Cerebellar nuclear complex (tissue), 1 donor: ENCODE results near the gene RTF1.
"Not testable (repeated sequence)": the region's sequence is repeated elsewhere in the genome, so short reads cannot be mapped to it uniquely, and the experiment has no call there.

Experiments used
- DNase-seq, 2 experiments: peaks; one replicate each; lab custom pipeline; 2025; lab: John Stamatoyannopoulos, UW

The RTF1 gene

DNA sequence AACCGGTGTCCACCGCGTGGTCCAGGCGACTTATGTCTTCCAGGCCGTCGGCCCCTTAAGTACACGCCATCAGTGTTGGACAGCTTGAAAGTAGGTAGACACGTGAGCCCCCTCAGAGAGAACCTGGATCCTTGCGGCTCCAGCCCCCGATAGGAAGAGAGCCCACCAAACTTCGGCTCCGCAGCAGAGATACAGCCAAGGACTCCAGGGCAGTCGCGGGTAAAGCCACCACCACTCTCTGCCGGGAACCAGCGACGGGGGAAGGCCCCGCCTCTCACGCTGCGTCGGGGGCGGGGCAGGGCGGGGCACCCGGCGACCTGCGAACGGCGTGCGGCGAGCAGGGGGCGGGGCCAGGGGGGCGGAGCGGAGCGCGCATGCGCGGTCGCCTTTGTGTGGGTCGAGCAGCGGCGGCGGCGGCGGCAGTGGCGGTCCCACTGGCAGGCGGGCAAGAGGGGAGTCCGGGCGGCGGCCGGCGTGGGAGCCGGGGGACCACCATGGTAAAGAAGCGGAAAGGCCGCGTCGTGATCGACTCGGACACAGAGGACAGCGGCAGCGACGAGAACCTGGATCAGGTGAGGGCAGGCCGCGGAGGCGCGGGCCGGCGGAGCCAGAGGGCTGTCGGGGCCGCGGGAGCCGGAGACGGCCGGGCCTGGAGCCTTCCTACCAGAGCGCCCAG is at the start of gene RTF1:
Gene RTF1 (plus strand): TSS at position 354 of the 676 bp plus-strand sequence. CDS start 21 bp downstream, at position 375.
- peak; percentile 67 to 81 for DNase-seq

DNA sequence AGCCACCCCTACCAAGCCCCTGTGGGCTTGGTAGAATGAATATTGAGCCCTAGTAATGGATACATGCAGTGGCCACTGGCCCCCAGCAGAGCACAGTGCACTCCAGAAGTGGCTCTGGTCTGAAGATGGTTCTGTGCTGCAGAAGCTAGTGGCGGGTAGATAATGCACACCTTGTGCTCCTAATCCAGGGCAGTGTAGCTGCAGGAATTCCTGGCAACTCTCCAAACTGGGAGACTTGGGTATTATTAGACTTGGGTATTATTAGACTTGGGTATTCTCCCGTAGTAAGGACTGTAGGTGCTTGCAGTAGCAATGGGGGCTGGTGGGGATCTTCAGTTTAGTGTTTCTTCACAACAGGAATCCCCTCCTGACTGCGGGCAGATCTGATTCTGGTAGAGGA is 49.5 kb upstream of the RTF1 start:
- no peak for DNase-seq

DNA sequence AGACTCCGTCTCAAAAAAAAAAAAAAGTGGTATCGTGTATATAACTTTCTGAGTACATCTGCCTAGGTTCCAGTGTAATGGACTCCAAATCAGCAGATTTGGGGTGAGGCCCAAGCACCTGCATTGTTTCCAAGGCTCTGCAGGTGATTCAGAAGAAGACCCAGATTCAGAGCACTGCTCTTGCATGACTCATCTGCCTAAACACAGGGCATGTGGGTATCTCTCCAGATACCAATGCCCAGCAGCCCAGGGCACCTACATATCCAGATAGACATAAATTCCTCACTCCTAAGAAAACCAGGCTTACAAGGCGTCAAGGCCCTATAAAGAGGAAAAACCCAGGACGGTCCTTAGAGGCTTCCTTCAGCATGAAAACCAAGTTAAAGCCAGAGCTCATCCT is 38.9 kb upstream of the RTF1 start:
- no peak for DNase-seq

DNA sequence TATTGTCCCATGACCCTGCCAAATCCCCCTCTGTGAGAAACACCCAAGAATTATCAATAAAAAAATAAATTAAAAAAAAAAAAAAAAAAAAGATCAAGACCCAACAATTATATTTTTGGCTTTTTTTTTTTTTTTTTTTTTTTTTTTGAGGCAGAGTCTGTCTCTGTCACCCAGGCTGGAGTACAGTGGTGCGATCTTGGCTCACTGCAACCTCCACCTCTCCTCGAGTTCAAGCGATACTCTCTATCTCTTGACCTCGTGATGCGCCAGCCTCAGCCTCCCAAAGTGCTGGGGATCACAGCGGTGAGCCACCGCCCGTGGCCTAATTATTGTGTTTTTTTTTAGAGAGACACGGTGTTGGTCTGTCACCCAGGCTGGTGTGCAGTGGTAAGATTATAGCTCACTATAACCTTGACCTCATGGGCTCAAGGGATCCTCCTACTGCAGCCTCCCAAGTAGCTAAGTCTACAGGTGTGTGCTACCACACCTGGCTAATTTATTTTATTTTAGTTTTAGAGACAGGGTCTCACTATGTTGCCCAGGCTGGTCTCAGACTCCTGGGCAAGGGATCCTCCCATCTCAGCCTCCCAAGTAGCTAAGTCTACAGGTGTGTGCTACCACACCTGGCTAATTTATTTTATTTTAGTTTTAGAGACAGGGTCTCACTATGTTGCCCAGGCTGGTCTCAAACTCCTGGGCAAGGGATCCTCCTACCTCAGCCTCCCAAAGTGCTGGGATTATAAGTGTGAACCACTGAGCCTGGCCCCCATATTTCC is 32.7 kb upstream of the RTF1 start:
- not testable (repeated sequence) for DNase-seq

DNA sequence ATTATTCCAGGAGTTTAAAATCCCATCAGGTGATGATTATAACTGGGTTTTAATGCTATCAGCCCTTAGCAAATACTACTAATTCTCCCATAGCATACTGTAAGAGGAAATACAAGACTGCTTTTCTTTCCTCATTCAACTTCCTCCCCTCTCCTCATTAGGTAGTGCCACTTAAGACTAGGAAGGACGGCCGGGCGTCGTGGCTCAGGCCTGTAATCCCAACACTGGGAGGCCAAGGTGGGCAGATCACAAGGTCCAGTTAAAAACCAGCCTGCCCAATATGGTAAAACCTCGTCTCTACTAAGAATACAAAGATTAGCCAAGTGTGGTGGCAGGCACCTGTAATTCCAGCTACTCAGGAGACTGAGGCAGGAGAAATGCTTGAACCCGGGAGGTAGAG is 29.2 kb upstream of the RTF1 start:
- DNase-seq = no peak

DNA sequence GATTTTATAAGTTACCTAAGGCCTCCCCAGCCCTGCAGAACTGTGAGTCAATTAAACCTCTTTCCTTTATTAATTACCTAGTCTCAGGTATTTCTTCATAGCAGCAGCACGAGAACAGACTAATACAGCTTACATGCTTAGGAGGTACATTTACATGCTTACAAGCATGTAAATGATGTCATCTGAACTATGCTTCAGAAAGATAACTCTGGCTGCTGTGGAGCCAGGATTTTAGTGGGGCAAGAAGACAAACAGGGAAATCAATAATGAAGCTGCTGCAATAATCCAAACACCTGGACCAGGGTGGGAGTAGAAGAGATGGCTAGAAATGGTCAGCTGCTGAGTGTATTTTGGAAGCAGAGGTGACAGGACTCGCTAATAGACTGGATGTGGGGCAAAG is 24.2 kb upstream of the RTF1 start:
- no peak for DNase-seq

DNA sequence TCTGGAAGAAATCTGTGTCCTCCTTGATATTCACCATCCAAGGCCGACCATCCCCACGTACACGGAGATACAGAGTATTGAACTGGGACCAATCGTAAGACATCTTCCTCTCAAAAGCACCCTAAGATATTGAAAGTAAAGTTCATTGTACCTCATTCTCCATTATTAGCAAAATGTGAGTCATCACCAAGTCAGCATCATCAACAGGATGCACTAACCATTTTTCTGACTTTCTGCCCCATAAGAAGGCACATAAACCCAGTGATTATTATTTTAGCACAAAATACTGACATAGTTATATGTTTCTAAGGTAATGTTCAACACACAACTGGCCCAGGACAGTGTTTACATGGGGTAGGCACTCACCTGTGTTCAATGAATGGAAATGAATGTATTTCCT is 22.0 kb upstream of the RTF1 start:
- DNase-seq = no peak

DNA sequence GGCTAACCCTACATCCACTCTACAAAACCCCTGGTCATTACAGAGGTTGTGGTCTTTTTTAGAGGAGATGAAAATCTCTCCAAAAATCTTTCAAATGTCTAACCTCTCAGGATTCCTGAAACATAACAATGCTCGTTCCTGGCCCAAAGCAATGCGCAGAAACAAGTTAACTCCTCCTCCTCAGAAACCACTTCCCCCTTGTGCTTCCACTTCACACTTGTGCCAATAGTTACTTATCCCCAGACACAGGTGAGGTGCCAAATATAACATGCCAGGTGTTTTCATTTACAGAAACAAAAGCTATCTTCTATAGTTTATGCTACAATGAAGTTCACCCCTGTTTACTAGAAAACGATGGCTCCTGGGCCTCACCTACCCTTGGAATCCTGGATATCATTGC is 20.8 kb upstream of the RTF1 start:
- no peak for DNase-seq

DNA sequence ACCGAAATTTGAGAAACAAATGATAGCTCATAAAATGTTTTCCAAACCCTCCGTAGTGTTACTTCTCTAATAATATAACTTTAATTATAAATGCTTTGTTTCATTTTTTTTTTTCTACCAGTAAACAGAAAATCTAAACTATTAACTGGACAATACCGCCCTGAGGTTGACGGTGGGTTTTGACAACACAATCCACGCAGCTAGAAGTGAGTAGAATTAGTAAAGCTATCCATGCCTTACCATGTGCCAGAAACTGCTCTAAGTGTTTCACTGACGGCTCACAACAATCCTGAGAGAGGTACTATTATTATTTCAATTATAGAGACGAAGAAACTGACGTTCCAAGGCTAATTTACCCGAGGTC is 15.0 kb upstream of the RTF1 start:
- no peak for DNase-seq

DNA sequence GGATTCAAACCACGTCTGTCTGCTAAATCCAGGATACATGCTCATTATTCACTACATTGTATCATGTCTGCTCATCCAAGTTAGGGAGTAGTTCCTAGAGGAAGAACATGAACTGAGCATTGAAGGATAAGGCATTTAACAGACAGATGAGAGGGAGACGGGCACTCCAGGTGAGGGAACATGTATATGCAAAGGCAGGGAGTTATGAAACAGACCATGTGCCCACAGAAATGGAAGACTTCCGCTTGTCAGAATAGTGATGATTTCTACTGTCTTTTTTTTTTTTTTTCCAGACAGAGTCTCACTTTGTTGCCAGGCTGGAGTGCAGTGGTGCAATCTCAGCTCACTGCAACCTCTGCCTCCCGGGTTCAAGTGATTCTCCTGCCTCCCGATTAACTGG is 9.6 kb upstream of the RTF1 start:
- DNase-seq = no peak

DNA sequence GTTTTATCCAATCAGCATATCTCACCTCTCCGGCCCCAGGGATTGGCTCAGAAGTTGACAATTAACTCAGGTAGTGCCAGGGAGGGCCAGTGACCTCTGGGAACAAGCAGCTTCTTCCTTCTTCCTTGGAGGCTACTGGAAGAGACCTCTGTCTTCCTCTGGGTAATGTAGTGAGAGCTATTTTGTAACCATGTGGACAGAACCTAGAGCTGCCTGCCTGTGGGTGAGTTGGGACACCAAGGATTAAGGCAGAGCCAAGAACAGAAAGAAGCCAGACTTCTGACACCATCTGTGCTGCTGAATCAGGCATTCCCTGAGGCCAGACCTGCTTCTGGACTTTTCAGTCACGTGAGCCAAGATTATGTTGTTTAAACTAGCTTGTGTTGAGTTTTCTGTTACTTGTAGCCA is 8.7 kb upstream of the RTF1 start:
- DNase-seq = no peak

DNA sequence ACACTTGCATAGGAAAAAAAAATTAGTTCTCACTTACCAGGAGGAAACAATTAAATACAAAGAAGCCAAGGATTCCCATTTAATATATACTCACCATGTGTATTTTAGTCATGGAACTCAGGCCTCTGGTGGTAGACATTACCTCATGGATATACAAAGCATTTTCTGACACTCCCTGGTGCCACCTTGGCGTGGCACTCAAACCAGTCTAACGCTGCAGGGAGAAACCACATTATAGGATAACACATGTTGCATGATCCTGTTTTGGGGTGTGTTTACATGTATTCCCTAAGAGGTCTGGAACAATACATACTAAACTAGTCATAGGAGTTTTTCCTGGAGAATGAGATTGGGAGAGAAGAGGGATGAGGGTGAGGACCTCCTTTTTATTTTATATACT is 5.9 kb upstream of the RTF1 start:
- DNase-seq = no peak

DNA sequence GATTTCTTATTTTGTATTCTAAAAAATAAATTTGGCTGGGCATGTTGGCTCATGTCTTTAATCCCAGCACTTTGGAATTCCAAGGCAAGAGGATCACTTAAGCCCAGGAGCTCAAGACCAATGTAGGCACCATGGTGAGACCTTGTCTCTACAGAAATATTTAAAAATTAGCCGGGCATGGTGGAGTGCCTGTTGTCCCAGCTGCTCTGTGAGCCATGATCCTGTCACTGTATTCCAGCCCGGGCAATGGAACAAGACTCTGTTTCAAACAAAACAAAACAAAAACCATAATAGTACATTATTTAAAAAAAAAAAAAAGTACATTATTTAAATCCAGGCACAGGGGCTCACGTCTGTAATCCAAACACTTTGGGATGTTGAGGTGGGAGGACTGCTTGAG is 5.5 kb upstream of the RTF1 start:
- DNase-seq = no peak

DNA sequence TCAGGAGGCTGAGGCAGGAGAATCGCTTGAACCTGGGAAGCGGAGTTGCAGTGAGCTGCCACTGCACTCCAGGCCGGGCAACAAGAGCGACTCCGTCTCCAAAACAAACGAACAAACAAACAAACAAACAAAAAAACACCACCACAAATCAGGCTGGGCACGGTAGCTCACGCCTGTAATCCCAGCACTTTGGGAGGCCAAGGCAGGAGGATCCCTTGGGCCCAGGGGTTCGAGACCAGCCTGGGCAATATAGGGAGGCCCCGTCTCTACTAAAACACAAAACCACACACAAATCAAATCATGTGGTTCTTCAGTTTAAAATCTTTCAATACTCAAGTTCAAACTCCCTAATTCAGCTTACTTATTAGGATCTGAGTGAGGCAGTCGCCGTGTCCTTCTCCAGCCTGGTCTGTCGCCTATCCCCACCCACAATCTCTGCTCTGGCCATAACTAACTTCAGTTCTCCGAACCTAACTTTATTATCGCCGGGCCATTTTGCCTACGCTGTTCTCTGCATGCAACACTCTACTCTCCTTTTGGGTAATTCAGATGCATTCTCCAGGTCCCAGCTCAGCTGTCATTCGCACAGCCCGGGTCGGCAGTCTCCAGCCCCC is 660 bp upstream of the RTF1 start:
- no peak for DNase-seq

DNA sequence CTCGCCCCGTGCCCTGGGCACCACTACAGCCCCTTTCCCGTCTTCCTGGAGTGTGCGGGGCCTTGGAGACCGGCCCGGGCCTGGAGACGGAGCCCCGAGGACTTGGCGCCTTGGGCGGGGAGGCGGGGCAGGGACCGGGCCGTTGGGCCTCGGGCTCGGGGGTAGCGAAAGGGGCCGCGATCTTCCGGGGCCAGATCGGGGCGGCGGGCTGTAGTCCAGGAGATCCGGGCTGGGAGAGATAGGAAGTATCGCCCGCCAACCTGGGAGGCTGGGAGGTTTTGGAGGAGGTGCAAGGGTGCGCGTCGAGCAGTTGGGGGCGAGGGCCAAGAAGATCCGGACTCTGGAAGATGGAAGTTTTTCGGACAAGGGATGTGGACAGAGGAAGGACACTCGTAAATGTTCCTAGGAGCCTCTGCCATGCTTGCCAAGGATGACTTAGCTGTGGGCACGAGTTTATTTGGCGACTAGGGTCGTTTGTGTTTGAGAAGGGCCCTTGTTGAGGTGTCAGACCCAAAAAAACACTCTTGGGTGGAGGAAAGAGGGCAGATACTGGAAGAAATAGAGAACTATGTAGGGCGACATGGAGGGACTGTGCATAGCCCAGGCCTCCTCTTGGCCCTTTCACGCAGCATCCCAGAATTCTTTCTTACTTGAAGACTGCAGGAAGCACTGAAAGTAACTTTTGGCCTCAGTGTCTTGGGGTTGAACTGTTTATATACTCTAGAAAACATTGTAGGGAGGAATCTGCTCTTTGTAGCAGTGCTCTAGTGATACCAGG is 712 bp downstream of the RTF1 start:
- DNase-seq = no peak

DNA sequence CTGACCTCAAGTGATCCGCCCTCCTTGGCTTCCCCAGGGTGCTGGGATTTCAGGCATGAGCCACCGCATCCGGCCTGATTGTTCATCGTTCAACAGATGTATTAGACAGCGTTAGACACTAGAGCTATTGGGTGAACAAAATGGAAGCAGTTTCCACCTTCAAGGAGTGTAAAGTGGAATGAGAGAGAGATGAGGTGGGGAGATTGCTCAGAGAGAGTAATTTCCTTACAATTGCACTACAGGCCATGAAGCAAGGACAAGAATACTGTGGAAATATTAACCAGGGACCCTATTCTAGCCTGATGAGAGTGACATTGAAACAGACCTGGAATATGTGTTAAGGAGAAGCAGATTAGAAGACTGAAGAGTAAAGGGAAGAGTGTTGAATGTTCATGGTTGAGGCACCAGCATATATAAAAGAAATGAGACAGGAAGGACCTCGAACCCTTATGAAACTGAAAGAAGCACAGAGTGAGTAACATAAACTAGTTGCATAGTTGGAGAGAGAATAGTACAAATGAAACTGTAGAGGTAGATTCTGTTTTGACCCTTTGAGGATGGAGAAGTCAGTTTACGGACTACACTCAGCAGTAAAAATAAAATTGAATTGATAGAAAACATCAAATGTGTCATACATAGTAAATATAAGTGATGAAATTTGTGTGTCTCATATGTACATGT is 7.2 kb downstream of the RTF1 start:
- DNase-seq = no peak

DNA sequence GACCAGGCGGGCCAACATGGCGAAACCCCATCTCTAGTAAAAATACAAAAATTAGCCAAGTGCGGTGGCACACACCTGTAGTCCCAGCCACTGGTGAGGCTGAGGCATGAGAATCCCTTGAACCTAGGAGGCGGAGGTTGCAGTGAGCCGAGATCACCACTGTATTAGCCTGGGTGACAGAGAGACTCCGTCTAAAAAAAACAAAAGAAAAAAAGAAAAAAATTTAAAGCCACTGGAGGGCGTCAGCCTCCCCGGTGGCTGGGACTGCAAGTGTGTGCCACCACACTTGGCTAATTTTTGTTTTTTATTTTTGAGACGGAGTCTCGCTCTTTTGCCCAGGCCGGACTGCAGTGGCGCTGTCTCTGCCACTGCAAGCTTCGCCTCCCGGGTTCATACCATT is 7.9 kb downstream of the RTF1 start:
- DNase-seq = no peak

DNA sequence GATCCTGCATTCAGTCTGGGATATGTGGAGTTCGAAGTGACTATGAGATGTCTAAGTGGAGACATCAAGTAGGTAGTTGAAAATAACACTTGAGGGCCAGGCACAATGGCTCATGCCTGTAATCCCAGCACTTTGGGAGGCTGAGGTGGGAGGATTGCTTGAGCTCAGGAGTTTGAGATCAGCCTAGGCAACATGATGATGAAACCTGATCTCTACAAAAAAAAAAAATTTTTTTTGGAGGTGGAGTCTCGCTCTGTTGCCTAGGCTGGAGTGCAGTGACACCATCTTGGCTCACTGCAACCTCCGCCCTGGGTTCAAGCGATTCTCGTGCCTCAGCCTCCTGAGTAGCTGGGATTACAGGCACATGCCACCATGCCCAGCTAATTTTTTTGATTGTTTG is 9.0 kb downstream of the RTF1 start:
- not testable (repeated sequence) for DNase-seq

DNA sequence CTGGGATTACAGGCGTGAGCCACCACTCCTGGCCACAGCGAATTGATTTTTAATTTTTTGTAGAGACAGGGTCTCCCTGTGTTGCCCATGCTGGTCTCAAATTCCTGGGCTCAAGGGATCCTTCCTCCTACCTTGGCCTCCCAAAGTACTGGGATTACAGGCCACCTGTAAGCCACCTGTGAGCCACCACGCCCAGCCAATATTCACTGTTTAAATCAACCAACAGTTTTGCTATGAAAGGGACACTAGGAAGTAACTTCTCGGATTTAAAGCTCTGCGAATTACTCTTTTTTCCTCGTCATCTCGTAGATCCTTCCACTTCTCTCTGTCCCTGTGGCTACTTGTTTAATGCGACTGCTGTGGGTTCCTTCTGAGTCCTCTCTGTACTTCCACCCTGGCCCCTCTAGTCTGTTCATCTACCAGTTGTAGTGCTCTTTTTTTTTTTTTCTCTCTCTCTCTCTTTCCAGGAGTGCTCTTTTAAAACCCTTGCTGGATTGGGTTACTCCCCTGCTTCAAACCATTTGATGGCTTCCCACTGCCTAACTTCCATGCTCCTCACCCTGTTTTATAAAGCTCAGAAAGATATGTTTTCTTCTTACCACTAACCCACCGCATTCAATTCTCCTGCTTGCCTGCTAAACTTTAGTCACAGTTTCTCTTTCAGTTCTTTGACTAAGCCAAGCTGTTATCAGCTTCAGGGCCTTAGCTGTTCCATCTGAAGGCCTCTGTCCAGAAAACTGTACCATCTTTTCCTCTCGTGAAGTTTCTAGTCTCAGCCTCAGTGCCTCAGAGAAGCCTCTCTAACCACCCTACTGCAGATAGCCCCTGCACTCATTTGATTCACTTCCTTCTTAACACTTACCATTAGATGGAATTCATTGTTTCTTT is 12.4 kb downstream of the RTF1 start:
- no peak for DNase-seq

DNA sequence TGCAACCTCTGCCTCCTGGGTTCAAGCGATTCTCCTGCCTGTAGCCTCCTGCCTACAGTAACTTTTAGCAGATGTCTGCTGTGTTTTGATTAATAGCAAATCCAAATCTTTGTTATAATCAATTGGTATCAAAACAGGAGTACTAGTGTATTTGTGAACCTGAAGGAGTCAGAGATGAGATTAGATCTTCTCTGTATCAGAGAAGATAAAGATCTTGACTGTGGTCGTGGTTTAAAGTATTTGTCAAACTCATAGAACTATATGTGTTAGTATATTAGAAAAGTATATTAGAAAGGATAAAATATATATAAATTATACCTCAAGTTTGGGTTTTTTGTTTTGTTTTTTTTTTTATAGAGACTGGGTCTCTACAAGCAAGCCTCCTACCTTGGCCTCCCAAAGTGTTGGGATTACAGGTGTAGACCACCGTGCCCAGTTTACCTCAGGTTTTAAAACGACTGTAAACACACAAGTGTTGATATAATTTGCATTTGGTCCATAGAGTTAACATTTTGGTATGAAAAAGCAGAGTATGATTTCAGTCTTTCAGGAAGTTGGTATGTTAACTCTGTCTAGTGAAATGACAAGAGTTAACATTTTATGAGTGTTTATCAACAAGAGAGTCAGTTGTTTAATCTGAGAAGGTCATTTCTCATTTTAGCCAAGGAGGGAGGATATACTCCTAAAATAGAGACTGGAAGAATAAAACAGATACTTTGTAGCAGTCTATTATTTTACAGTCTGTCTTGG is 18.3 kb downstream of the RTF1 start:
- no peak for DNase-seq
